Brain microvascular endothelial cell (primary cell): ENCODE data around the gene IQCC.

ENCODE experiments used
- DNase-seq: peaks from one replicate; pipeline ENCODE4 v3.0.0-alpha.2; 2020
- H3K27ac ChIP-seq: fragments of 250-450 bp; sonication (Bioruptor Pico); 2 replicates; pipeline ENCODE4 v1.5.1; 2020; ENCODE audit warnings: mild to moderate bottlenecking, moderate library complexity
- H3K27me3 ChIP-seq: fragments of 250-450 bp; sonication (Bioruptor Pico); replicated peaks from 2 replicates; pipeline ENCODE4 v1.5.1; 2020; ENCODE audit warnings: mild to moderate bottlenecking
- H3K36me3 ChIP-seq: fragments of 250-450 bp; sonication (Bioruptor Pico); replicated peaks from 2 replicates; pipeline ENCODE4 v1.5.1; 2020; ENCODE audit warnings: mild to moderate bottlenecking
- H3K4me3 ChIP-seq: 2 replicates; pipeline ENCODE4 v1.5.1; 2011; ENCODE audit warnings: low read depth, mild to moderate bottlenecking, control low read depth, low read length, moderate library complexity
- CTCF ChIP-seq: IDR thresholded peaks from 2 replicates; pipeline ENCODE4 v1.5.1; 2011; ENCODE audit warnings: low read depth, mild to moderate bottlenecking, moderate library complexity, low read length, control low read depth, inconsistent platforms; ENCODE audit errors: missing control alignments
- in situ Hi-C: cut with HindIII; loops from 2 replicates; pipeline ENCODE4 v1.10.0; 2017; ENCODE audit warnings: low sequenced_read_pairs, low pct_ligation_motif_present

IQCC gene

DNA sequence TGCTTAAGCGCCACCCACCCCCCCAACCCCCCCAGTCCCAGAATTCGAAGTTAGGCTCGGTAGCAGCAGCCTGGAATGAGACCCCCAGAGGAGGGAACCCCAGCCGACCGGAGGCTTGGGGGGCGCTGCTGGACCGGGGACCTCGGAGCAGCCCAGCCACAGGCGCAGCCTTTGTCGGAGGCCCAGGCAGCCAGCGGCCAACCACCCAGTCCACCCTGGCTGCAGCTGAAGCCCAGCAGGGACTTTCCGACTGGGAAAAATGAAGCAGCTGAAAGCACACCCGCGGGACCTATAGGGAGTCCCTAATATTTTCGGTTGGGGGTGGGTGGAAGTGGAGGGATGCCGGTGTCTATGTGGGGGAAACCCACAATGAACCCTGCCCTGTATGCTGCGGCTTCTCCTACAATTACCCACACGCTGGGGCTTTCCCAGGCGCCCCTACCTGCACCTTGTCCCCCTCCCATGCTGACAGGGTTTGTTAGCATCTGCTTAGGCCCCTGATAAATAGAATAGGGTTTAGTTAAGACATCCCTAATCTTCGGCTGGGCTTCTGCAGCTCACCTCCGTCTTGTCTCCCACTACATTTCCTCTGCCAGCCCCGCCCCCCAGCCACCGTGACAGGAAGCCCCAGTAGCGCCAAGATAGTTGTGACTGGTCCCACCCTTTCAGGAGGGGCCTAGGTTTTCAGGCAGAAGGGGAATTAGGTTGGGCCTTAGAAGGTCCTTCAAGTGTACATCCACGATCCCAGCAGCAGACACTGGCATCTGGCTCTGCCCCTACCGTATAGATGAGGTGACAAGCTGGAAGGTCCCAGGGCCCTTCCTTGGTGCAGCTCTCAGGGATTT is 4.2 kb upstream of the IQCC start:
- in situ Hi-C loops: no loop called here
- DNase-seq: peak; percentile 42
- H3K27ac ChIP-seq: peak overlapping the region; percentile 86
- H3K36me3 ChIP-seq: peaks cover 22% of the 10 kb centered on the region
- H3K4me3 ChIP-seq: peak overlapping the region; percentile 72
- H3K27me3 ChIP-seq: no peaks in the 10 kb centered on the region
- TF ChIP-seq CTCF: peak; percentile 38

DNA sequence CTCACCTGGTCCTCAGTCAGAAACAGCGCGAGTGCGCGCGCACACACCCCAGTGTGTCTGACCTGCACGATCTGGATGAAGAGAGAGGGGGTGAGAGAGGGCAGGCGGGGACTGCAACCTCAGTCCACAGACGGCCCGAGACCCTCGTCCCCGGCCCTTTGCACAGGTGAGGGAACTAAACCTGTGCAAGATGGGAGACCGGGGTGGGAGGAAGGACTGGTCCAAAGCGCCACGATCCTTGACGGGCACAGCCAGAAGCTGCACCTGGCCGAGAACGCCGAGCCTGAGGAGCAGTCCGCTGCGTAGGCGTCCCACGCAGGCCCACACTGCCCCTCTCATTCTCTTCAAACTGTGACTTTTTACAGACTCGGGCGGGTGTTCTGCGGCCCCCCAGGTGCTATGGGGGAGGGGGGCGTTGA is 519 bp upstream of the IQCC start:
- DNase-seq: no peak
- Histone ChIP-seq H3K27ac (peak overlapping the region; percentile 42), H3K27me3 (no peaks in the 10 kb centered on the region), H3K4me3 (peak overlapping the region; percentile 78), H3K36me3 (peaks cover 2% of the 10 kb centered on the region)
- in situ Hi-C loops: no loop called here
- TF ChIP-seq CTCF: no peak

GRCh38 chr1:32208469-32208868 is 3.0 kb downstream of the IQCC start:
- Histone ChIP-seq H3K27me3 (no peaks in the 10 kb centered on the region), H3K4me3 (no peak overlapping the region), H3K36me3 (peaks cover 2% of the 10 kb centered on the region), H3K27ac (no peak overlapping the region)
- no peak for DNase-seq
- in situ Hi-C loops: no loop called here
- TF ChIP-seq CTCF: no peak

DNA sequence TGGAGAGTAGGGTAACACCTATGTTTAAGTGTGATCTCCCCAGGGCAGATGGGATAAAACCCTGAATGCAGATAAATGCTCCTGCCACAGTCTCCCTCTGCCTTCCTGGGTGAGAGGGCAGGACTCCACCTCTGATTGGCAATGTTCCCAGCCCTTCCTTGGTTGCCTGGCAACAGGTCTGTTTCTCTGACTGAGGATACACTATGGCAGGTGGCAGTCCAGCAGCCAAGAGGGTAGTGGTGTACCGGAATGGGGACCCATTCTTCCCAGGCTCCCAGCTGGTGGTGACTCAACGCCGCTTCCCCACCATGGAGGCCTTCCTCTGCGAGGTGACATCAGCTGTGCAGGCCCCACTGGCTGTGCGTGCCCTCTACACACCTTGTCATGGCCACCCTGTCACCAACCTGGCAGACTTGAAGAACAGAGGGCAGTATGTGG is 3.4 kb downstream of the IQCC start, which contains the start of gene DCDC2B:
TSS of gene DCDC2B (plus strand) at position 199 of the 438 bp plus-strand sequence. CDS start at position 204, 5 bp downstream.
- in situ Hi-C loops: no loop called here
- Histone ChIP-seq H3K36me3 (peaks cover 4% of the 10 kb centered on the region), H3K27ac (no peak within 1 kb of the TSS), H3K27me3 (no peaks in the 10 kb centered on the region), H3K4me3 (no peak within 1 kb of the TSS)
- TF ChIP-seq CTCF: no peak
- DNase-seq: peak; percentile 31

- Histone ChIP-seq H3K27ac (no peak overlapping the region), H3K4me3 (no peak overlapping the region), H3K36me3 (peaks cover 17% of the 10 kb centered on the region), H3K27me3 (no peaks in the 10 kb centered on the region)
- peak; percentile 92 for TF ChIP-seq CTCF
- in situ Hi-C loops: no loop called here
- DNase-seq: peak; percentile 53
Observed at GRCh38 chr1:32215629-32216480, 10.4 kb downstream of the IQCC start.
